ENCODE data around the gene PPP2R3C.

The PPP2R3C gene

GRCh38 chr14:35163384-35163783 lies 41.6 kb upstream of the PPP2R3C start:
- H3K4me2 ChIP-seq (ENCODE audit: low read length), result no peak overlapping the region
- no peak overlapping the region for H3K27ac ChIP-seq (ENCODE audit: low read depth, low read length)
- H3K9me2 ChIP-seq (replicated peaks; ENCODE audit: control insufficient read depth, low read length), result no peaks in the 10 kb centered on the region
- H3F3A ChIP-seq (ENCODE audit: control insufficient read depth, insufficient read depth), result no peaks in the 10 kb centered on the region
- no peaks in the 10 kb centered on the region for H4K20me1 ChIP-seq (ENCODE audit: control insufficient read depth, insufficient read depth, low read depth, low read length)
- H3K27me3 ChIP-seq (ENCODE audit: control insufficient read depth, low read length), result no peaks in the 10 kb centered on the region
- peaks cover 14% of the 10 kb centered on the region for H3K36me3 ChIP-seq (ENCODE audit: control insufficient read depth, low read length)
- no peaks in the 10 kb centered on the region for H3K9me3 ChIP-seq (ENCODE audit: control insufficient read depth, insufficient read depth, low read length)
- H3K4me1 ChIP-seq (ENCODE audit: control insufficient read depth, low read length), result no peaks in the 10 kb centered on the region
- no peak for TF ChIP-seq EZH2phosphoT487 (IDR thresholded peaks at IDR 0.05; ENCODE audit: borderline replicate concordance, low read length)
- no peak for TF ChIP-seq CTCF (IDR thresholded peaks at IDR 0.05; ENCODE audit: low read depth, low read length, poor library complexity, severe bottlenecking)
- H3K79me2 ChIP-seq (ENCODE audit: control insufficient read depth, low read length), result peaks cover 2% of the 10 kb centered on the region; the same call in 1 of the 2 replicates
- H3K4me3 ChIP-seq (ENCODE audit: low read length), result no peak overlapping the region

GRCh38 chr14:35161231-35161630 lies 39.4 kb upstream of the PPP2R3C start:
- Histone ChIP-seq H3F3A (ENCODE audit: control insufficient read depth, insufficient read depth) (no peaks in the 10 kb centered on the region), H3K9me2 (replicated peaks; ENCODE audit: control insufficient read depth, low read length) (no peaks in the 10 kb centered on the region), H3K27me3 (ENCODE audit: control insufficient read depth, low read length) (no peaks in the 10 kb centered on the region), H3K4me3 (ENCODE audit: low read length) (no peak overlapping the region), H3K4me1 (ENCODE audit: control insufficient read depth, low read length) (peaks cover 3% of the 10 kb centered on the region), H3K9me3 (ENCODE audit: control insufficient read depth, insufficient read depth, low read length) (no peaks in the 10 kb centered on the region), H3K4me2 (ENCODE audit: low read length) (no peak overlapping the region), H4K20me1 (ENCODE audit: control insufficient read depth, insufficient read depth, low read depth, low read length) (no peaks in the 10 kb centered on the region), H3K27ac (ENCODE audit: low read depth, low read length) (no peak overlapping the region), H3K36me3 (ENCODE audit: control insufficient read depth, low read length) (peaks cover 10% of the 10 kb centered on the region), H3K79me2 (ENCODE audit: control insufficient read depth, low read length) (peaks cover 5% of the 10 kb centered on the region; the same call in 1 of the 2 replicates)
- TF ChIP-seq EZH2phosphoT487 (IDR thresholded peaks at IDR 0.05; ENCODE audit: borderline replicate concordance, low read length) (no peak), CTCF (IDR thresholded peaks at IDR 0.05; ENCODE audit: low read depth, low read length, poor library complexity, severe bottlenecking) (no peak)

GRCh38 chr14:35159742-35160409 lies 38.1 kb upstream of the PPP2R3C start:
- H3F3A ChIP-seq (ENCODE audit: control insufficient read depth, insufficient read depth), result no peaks in the 10 kb centered on the region
- H3K9me3 ChIP-seq (ENCODE audit: control insufficient read depth, insufficient read depth, low read length), result no peaks in the 10 kb centered on the region
- H3K79me2 ChIP-seq (ENCODE audit: control insufficient read depth, low read length), result 0 out of 2 replicates have a peak, but pooled peaks cover 7% of the 10 kb centered on the region
- H3K36me3 ChIP-seq (ENCODE audit: control insufficient read depth, low read length), result peaks cover 10% of the 10 kb centered on the region
- H3K4me1 ChIP-seq (ENCODE audit: control insufficient read depth, low read length), result peaks cover 9% of the 10 kb centered on the region
- H3K9me2 ChIP-seq (replicated peaks; ENCODE audit: control insufficient read depth, low read length), result no peaks in the 10 kb centered on the region
- H4K20me1 ChIP-seq (ENCODE audit: control insufficient read depth, insufficient read depth, low read depth, low read length), result no peaks in the 10 kb centered on the region
- TF ChIP-seq EZH2phosphoT487 (IDR thresholded peaks at IDR 0.05; ENCODE audit: borderline replicate concordance, low read length), result no peak
- TF ChIP-seq CTCF (IDR thresholded peaks at IDR 0.05; ENCODE audit: low read depth, low read length, poor library complexity, severe bottlenecking), result no peak
- H3K4me3 ChIP-seq (ENCODE audit: low read length), result no peak overlapping the region
- H3K27me3 ChIP-seq (ENCODE audit: control insufficient read depth, low read length), result no peaks in the 10 kb centered on the region
- no peak overlapping the region for H3K4me2 ChIP-seq (ENCODE audit: low read length)
- H3K27ac ChIP-seq (ENCODE audit: low read depth, low read length), result no peak overlapping the region

Measured in DOHH2 (cell line).